AG08395 (cell line): ENCODE data around the gene MCM7.

Source experiments
- DNase-seq: peaks from one replicate; pipeline ENCODE4 v3.0.0; 2012; ENCODE audit warnings: mixed read lengths, low spot score

MCM7 gene

GRCh38 chr7:100071018-100071723, 30.0 kb downstream of the MCM7 start:
- DNase-seq, result no peak

GRCh38 chr7:100069991-100070390, 31.2 kb downstream of the MCM7 start:
- no peak for DNase-seq

- DNase-seq, result no peak
Measured at GRCh38 chr7:100066953-100067352, 34.2 kb downstream of the MCM7 start.

- DNase-seq, result peak; percentile 76
Measured at GRCh38 chr7:100065452-100066186, 35.6 kb downstream of the MCM7 start.

- no peak for DNase-seq
Measured at GRCh38 chr7:100064162-100064561, 37.0 kb downstream of the MCM7 start.

- no peak for DNase-seq
Measured at GRCh38 chr7:100063376-100063775, 37.8 kb downstream of the MCM7 start.

GRCh38 chr7:100061518-100062193, 39.5 kb downstream of the MCM7 start:
- DNase-seq, result no peak

GRCh38 chr7:100059251-100059739, 41.9 kb downstream of the MCM7 start:
- DNase-seq, result no peak

GRCh38 chr7:100057006-100057405, 44.2 kb downstream of the MCM7 start:
- DNase-seq, result no peak

GRCh38 chr7:100053215-100053614, 48.0 kb downstream of the MCM7 start:
- peak; percentile 80 for DNase-seq

GRCh38 chr7:100051611-100052010, 49.6 kb downstream of the MCM7 start:
- no peak for DNase-seq

- peak; percentile 92 for DNase-seq
Measured at GRCh38 chr7:100049441-100050291, 51.5 kb downstream of the MCM7 start, which contains the start of gene ZSCAN21. Gene ZSCAN21 (plus strand): TSS chr7:100049774. CDS start chr7:100057007, 7,233 bp downstream.

- DNase-seq, result no peak
Measured at GRCh38 chr7:100048680-100049079, 52.5 kb downstream of the MCM7 start.

GRCh38 chr7:100044718-100045117, 56.5 kb downstream of the MCM7 start:
- no peak for DNase-seq
